Right atrium auricular region (tissue), 2 donors: ENCODE data around the gene NRCAM. TPM values are rescaled to one million over a fixed set of nuclear protein-coding genes. Genes with fewer than 3 reads are reported as not detected.

Experiments used
- DNase-seq: peaks from one replicate; pipeline ENCODE4 v3.0.0-alpha.2; 2019; ENCODE audit warnings: low spot score
- H3K27ac ChIP-seq, 2 donors: fragments of 200-600 bp; sonication (generic); 1 replicate in 1 of 2; 2 replicates in 1 of 2; pipeline ENCODE4 v1.5.1; 2016 to 2019
- H3K27me3 ChIP-seq, 2 donors: fragments of 200-600 bp; sonication (generic); one replicate each; pipeline versions ENCODE4 v1.5.1 to v1.6.0; 2017 to 2019
- H3K36me3 ChIP-seq: fragments of 200-600 bp; sonication (generic); one replicate; pipeline ENCODE4 v1.5.1; 2016
- H3K4me1 ChIP-seq, 2 donors: fragments of 200-600 bp; sonication (generic); one replicate each; pipeline versions ENCODE4 v1.5.1 to v1.6.0; 2017 to 2019
- H3K4me3 ChIP-seq, 2 donors: fragments of 200-600 bp; sonication (generic); 1 replicate in 1 of 2; 2 replicates in 1 of 2; pipeline ENCODE4 v1.5.1; 2017 to 2019; ENCODE audit warnings: mild to moderate bottlenecking in 1 of 2, moderate library complexity in 1 of 2
- H3K9me3 ChIP-seq, 2 donors: fragments of 200-600 bp; sonication (generic); one replicate each; pipeline ENCODE4 v1.5.1; 2019
- CTCF ChIP-seq, 2 donors: fragments of 200-600 bp; sonication (generic); IDR thresholded peaks; one replicate each; pipeline ENCODE4 v1.5.1; 2019; ENCODE audit warnings: antibody characterized with exemption in 2 of 2
- total RNA-seq, 2 donors: library from RNA; depleted of rRNA; stranded (reverse); fragments of >200 nt; gene quantifications; one replicate each; pipeline ENCODE4 v1.1.0, GENCODE V29; 2016

The NRCAM gene
- total RNA-seq, 2 donors from 2014 or later, result 0.63 to 0.93 TPM

GRCh38 chr7:108200326-108200725, 255.9 kb downstream of the NRCAM start:
- Histone ChIP-seq H3K36me3 (no peaks in the 10 kb centered on the region), H3K27ac (no peak overlapping the region), H3K9me3 (no peaks in the 10 kb centered on the region), H3K4me3 (no peak overlapping the region), H3K27me3 (no peaks in the 10 kb centered on the region), H3K4me1 (no peaks in the 10 kb centered on the region)
- TF ChIP-seq CTCF (IDR thresholded peaks at IDR 0.05), result no peak
- DNase-seq, result no peak

GRCh38 chr7:108197371-108198091, 258.7 kb downstream of the NRCAM start:
- Histone ChIP-seq H3K36me3 (no peaks in the 10 kb centered on the region), H3K27me3 (no peaks in the 10 kb centered on the region), H3K4me1 (no peaks in the 10 kb centered on the region), H3K27ac (no peak overlapping the region), H3K9me3 (no peaks in the 10 kb centered on the region), H3K4me3 (no peak overlapping the region)
- TF ChIP-seq CTCF (IDR thresholded peaks at IDR 0.05), result no peak
- DNase-seq, result no peak

DNA sequence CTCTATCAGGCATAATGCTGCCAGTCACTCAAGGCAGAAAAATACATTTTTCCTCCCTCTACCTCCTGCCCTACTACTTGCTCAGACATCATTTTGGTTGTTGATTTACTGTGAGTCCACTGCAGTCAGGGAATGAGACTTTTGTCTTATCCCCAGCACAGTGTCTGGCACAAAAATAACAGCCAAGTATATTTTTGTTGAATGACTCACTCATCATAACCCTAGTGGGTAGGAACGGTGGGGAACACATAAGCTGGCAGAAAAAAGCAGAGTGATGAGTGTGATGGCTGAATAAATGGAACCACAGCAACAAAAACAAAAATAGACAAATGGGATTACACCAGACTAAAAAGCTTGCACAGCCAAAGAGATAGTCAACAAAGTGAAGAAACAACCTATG, 260.2 kb downstream of the NRCAM start:
- no peak overlapping the region for H3K4me3 ChIP-seq
- no peak for TF ChIP-seq CTCF (IDR thresholded peaks at IDR 0.05)
- H3K36me3 ChIP-seq, result no peaks in the 10 kb centered on the region
- H3K27ac ChIP-seq, result no peak overlapping the region
- no peak for DNase-seq
- H3K4me1 ChIP-seq, result no peaks in the 10 kb centered on the region
- no peaks in the 10 kb centered on the region for H3K27me3 ChIP-seq
- no peaks in the 10 kb centered on the region for H3K9me3 ChIP-seq

- no peak for TF ChIP-seq CTCF (IDR thresholded peaks at IDR 0.05)
- DNase-seq, result no peak
Measured at GRCh38 chr7:108193594-108194498, 262.4 kb downstream of the NRCAM start.

GRCh38 chr7:108190891-108191290, 265.3 kb downstream of the NRCAM start:
- no peaks in the 10 kb centered on the region for H3K36me3 ChIP-seq
- no peaks in the 10 kb centered on the region for H3K4me1 ChIP-seq
- no peaks in the 10 kb centered on the region for H3K9me3 ChIP-seq
- no peaks in the 10 kb centered on the region for H3K27me3 ChIP-seq
- H3K27ac ChIP-seq, result no peak overlapping the region
- no peak for DNase-seq
- no peak for TF ChIP-seq CTCF (IDR thresholded peaks at IDR 0.05)
- no peak overlapping the region for H3K4me3 ChIP-seq

More at GRCh38 chr7:108193594-108194498, 262.4 kb downstream of the NRCAM start:
- Histone ChIP-seq H3K9me3 (no peaks in the 10 kb centered on the region), H3K4me1 (no peaks in the 10 kb centered on the region), H3K27me3 (no peaks in the 10 kb centered on the region), H3K27ac (no peak overlapping the region), H3K4me3 (no peak overlapping the region), H3K36me3 (no peaks in the 10 kb centered on the region)
